HepG2 (cell line): ENCODE measurements around the gene NAA38. TPM values are rescaled to one million over a fixed set of nuclear protein-coding genes. Genes with fewer than 3 reads are reported as not detected.
A peak's percentile ranks its signal among the peaks of the same experiment; 100 is the strongest.

Experiments
- AHDC1 ChIP-seq: sonication (generic); formaldehyde crosslinking; IDR thresholded peaks from 2 replicates; pipeline ENCODE4 v1.5.1; 2020; ENCODE audit warnings: mild to moderate bottlenecking, missing genetic modification reagents, borderline replicate concordance
- DPF2 ChIP-seq: sonication (generic); formaldehyde crosslinking; IDR thresholded peaks from 2 replicates; pipeline ENCODE4 v1.4.0; 2020; ENCODE audit warnings: mild to moderate bottlenecking, low read depth, missing genetic modification reagents, borderline replicate concordance
- FOXK2 ChIP-seq: fragments of 450-650 bp; IDR thresholded peaks from 2 replicates; pipeline ENCODE4 v1.6.1; 2016
- HNRNPK ChIP-seq: fragments of 200-400 bp; formaldehyde crosslinking; IDR thresholded peaks from 2 replicates; pipeline ENCODE4 v1.6.1; 2018; ENCODE audit warnings: low read length, low read depth, moderate library complexity, mild to moderate bottlenecking; ENCODE audit not compliant: poor library complexity, severe bottlenecking
- MXD1 ChIP-seq: sonication (generic); formaldehyde crosslinking; IDR thresholded peaks from 2 replicates; pipeline ENCODE4 v1.4.0; 2020; ENCODE audit warnings: mild to moderate bottlenecking, missing genetic modification reagents
- SP140L ChIP-seq: sonication (generic); formaldehyde crosslinking; IDR thresholded peaks from 2 replicates; pipeline ENCODE4 v1.4.0; 2020; ENCODE audit warnings: missing genetic modification reagents, borderline replicate concordance
- TEF ChIP-seq: sonication (generic); formaldehyde crosslinking; IDR thresholded peaks from 2 replicates; pipeline ENCODE4 v1.5.0; 2020; ENCODE audit warnings: missing genetic modification reagents
- TMF1 ChIP-seq: sonication (generic); formaldehyde crosslinking; IDR thresholded peaks from 2 replicates; pipeline ENCODE4 v1.8.1; 2022; ENCODE audit warnings: low read depth, missing genetic modification reagents
- ZBTB14 ChIP-seq: sonication (generic); formaldehyde crosslinking; IDR thresholded peaks from 2 replicates; pipeline ENCODE4 v1.4.0; 2020; ENCODE audit warnings: missing genetic modification reagents
- ZMYM3 ChIP-seq: sonication (generic); formaldehyde crosslinking; IDR thresholded peaks from 2 replicates; pipeline ENCODE4 v1.5.1; 2020; ENCODE audit warnings: mild to moderate bottlenecking, missing genetic modification reagents
- ZNF205 ChIP-seq: IDR thresholded peaks from 2 replicates; pipeline ENCODE4 v1.6.1; 2018; ENCODE audit warnings: missing biosample characterization, missing genetic modification reagents
- ZNF234 ChIP-seq: sonication (generic); formaldehyde crosslinking; conservative IDR thresholded peaks from 2 replicates; pipeline ENCODE4 v1.5.1; 2020; ENCODE audit warnings: mild to moderate bottlenecking, missing genetic modification reagents
- ZNF337 ChIP-seq: sonication (generic); formaldehyde crosslinking; IDR thresholded peaks from 2 replicates; pipeline ENCODE4 v1.5.1; 2020; ENCODE audit warnings: missing genetic modification reagents, low read depth, mild to moderate bottlenecking, borderline replicate concordance
- ZNF674 ChIP-seq: sonication (generic); formaldehyde crosslinking; IDR thresholded peaks from 2 replicates; pipeline ENCODE4 v1.5.0; 2020; ENCODE audit warnings: low read depth, mild to moderate bottlenecking, missing genetic modification reagents
- ZNF766 ChIP-seq: sonication (generic); formaldehyde crosslinking; IDR thresholded peaks from 2 replicates; pipeline ENCODE4 v1.5.0; 2020; ENCODE audit warnings: missing genetic modification reagents, borderline replicate concordance
- ZNF883 ChIP-seq: sonication (generic); formaldehyde crosslinking; IDR thresholded peaks from 2 replicates; pipeline ENCODE4 v1.5.1; 2020; ENCODE audit warnings: mild to moderate bottlenecking, missing genetic modification reagents; ENCODE audit errors: not compliant biosample characterization
- ZXDC ChIP-seq: sonication (generic); formaldehyde crosslinking; IDR thresholded peaks from 2 replicates; pipeline ENCODE4 v1.5.0; 2020; ENCODE audit warnings: mild to moderate bottlenecking, missing genetic modification reagents
- ZZZ3 ChIP-seq: sonication (generic); formaldehyde crosslinking; IDR thresholded peaks from 2 replicates; pipeline ENCODE4 v1.4.0; 2020; ENCODE audit warnings: missing genetic modification reagents, mild to moderate bottlenecking, borderline replicate concordance
- polyA plus RNA-seq, 8 experiments: library from polyadenylated mRNA; depleted of rRNA in 3 of 8; stranded (reverse) in 7 of 8; unstranded in 1 of 8; fragments of >200 nt; fragmentation: Illumina TruSeq in 4 of 8; extraction: Trizol in 4 of 8; gene quantifications; 2 replicates each; pipeline versions ENCODE4 v1.2.1 to v1.2.3, GENCODE V29; 2011 to 2016; ENCODE audit warnings: low read depth in 4 of 8, missing spikeins in 1 of 8, mixed read lengths in 1 of 8; ENCODE audit not compliant: insufficient read depth in 1 of 8
- total RNA-seq, 5 experiments: library from RNA; depleted of rRNA; stranded (reverse); fragments of >200 nt; fragmentation: Illumina TruSeq; extraction: Trizol; gene quantifications; 2 replicates each; pipeline ENCODE4 v1.2.3, GENCODE V29; 2016; ENCODE audit warnings: low read depth in 1 of 5

NAA38 gene
- total and polyA plus RNA-seq, 2 of the 13 experiments (the other 11 are each of a cell fraction or from before 2014, with no cell fraction given) = 46.9 to 91.6 TPM

- TF ChIP-seq ZMYM3 (CRISPR knock-in tag) (no peak), HNRNPK (no peak), ZBTB14 (no peak; the same call in 1 of the 2 replicates), ZNF205 (CRISPR knock-in tag) (no peak), ZNF674 (CRISPR knock-in tag) (no peak), TEF (CRISPR knock-in tag) (no peak), SP140L (CRISPR knock-in tag) (no peak), ZNF337 (CRISPR knock-in tag) (no peak), ZNF883 (CRISPR knock-in tag) (no peak), FOXK2 (peak; percentile 76; the same call in 1 of the 2 replicates), AHDC1 (CRISPR knock-in tag) (no peak), ZXDC (CRISPR knock-in tag) (no peak), ZNF766 (CRISPR knock-in tag) (no peak), MXD1 (CRISPR knock-in tag) (no peak), ZZZ3 (CRISPR knock-in tag) (no peak), DPF2 (CRISPR knock-in tag) (no peak), TMF1 (no peak; the same call in 1 of the 2 replicates), ZNF234 (CRISPR knock-in tag) (0 out of 2 replicates have a peak, but pooled peaks have one; percentile 58)
These were observed 558 bp upstream of the NAA38 start, which contains the start of gene CYB5D1 (continued) for GRCh38 chr17:7857713-7858521.
